Measurements from ENCODE around the gene SETDB1. TPM values are rescaled to one million over a fixed set of nuclear protein-coding genes. Genes with fewer than 3 reads are reported as not detected.

The SETDB1 gene
- total and polyA plus RNA-seq, 2 experiments from 2014 or later: 12.9 to 33.7 TPM

- Histone ChIP-seq H2AFZ (no peak overlapping the region), H4K20me1 (ENCODE audit: insufficient read depth, poor library complexity, severe bottlenecking) (no peaks in the 10 kb centered on the region), H3K4me3 (no peak overlapping the region), H3K9me3 (ENCODE audit: low read depth) (no peaks in the 10 kb centered on the region), H3K4me1 (ENCODE audit: insufficient read depth) (peaks cover 5% of the 10 kb centered on the region), H3K27me3 (no peaks in the 10 kb centered on the region), H3K27ac (no peak overlapping the region), H3K9me2 (replicated peaks; ENCODE audit: insufficient read depth) (no peaks in the 10 kb centered on the region), H3K79me2 (peaks cover 8% of the 10 kb centered on the region), H3K4me2 (no peak overlapping the region), H3K36me3 (replicated peaks; ENCODE audit: insufficient read depth, low read depth) (no peaks in the 10 kb centered on the region)
- WGBS (ENCODE audit: low lambda C conversion rate, missing lambda C conversion rate): 53% methylated on average over 2 of the region's 2 CpGs
- peak; percentile 69 for TF ChIP-seq CTCF (IDR thresholded peaks at IDR 0.05; ENCODE audit: poor library complexity)
- TF ChIP-seq EZH2 (IDR thresholded peaks at IDR 0.05; ENCODE audit: borderline replicate concordance): no peak
- no peak for TF ChIP-seq EZH2phosphoT487 (IDR thresholded peaks at IDR 0.05; ENCODE audit: low read depth, severe bottlenecking, unreplicated experiment)
- DNase-seq (ENCODE audit: low spot score): peak; percentile 88
These were observed 3.6 kb upstream of the SETDB1 start for GRCh38 chr1:150922519-150922975.

- no peaks in the 10 kb centered on the region for H3K9me3 ChIP-seq (ENCODE audit: low read depth)
- H3K27ac ChIP-seq: no peak overlapping the region
- H3K9me2 ChIP-seq (replicated peaks; ENCODE audit: insufficient read depth): no peaks in the 10 kb centered on the region
- no peak overlapping the region for H3K4me3 ChIP-seq
- WGBS (ENCODE audit: low lambda C conversion rate, missing lambda C conversion rate): 95% methylated on average over 23 of the region's 23 CpGs
- H3K36me3 ChIP-seq (replicated peaks; ENCODE audit: insufficient read depth, low read depth): no peaks in the 10 kb centered on the region
- H3K79me2 ChIP-seq: peaks cover 20% of the 10 kb centered on the region
- H2AFZ ChIP-seq: no peak overlapping the region
- no peaks in the 10 kb centered on the region for H3K27me3 ChIP-seq
- TF ChIP-seq EZH2 (IDR thresholded peaks at IDR 0.05; ENCODE audit: borderline replicate concordance) (no peak), CTCF (IDR thresholded peaks at IDR 0.05; ENCODE audit: poor library complexity) (no peak), EZH2phosphoT487 (IDR thresholded peaks at IDR 0.05; ENCODE audit: low read depth, severe bottlenecking, unreplicated experiment) (no peak)
- peaks cover 5% of the 10 kb centered on the region for H3K4me1 ChIP-seq (ENCODE audit: insufficient read depth)
- no peaks in the 10 kb centered on the region for H4K20me1 ChIP-seq (ENCODE audit: insufficient read depth, poor library complexity, severe bottlenecking)
- H3K4me2 ChIP-seq: no peak overlapping the region
- DNase-seq (ENCODE audit: low spot score): no peak
These were observed 1.1 kb upstream of the SETDB1 start for GRCh38 chr1:150925080-150925479.

GRCh38 chr1:150927624-150928023, 1.5 kb downstream of the SETDB1 start:
- Histone ChIP-seq H3K4me1 (ENCODE audit: insufficient read depth) (peaks cover 5% of the 10 kb centered on the region), H3K27ac (no peak overlapping the region), H3K9me2 (replicated peaks; ENCODE audit: insufficient read depth) (no peaks in the 10 kb centered on the region), H3K36me3 (replicated peaks; ENCODE audit: insufficient read depth, low read depth) (no peaks in the 10 kb centered on the region), H3K4me3 (no peak overlapping the region), H3K27me3 (no peaks in the 10 kb centered on the region), H4K20me1 (ENCODE audit: insufficient read depth, poor library complexity, severe bottlenecking) (no peaks in the 10 kb centered on the region), H3K79me2 (peaks cover 23% of the 10 kb centered on the region), H3K4me2 (no peak overlapping the region), H2AFZ (no peak overlapping the region), H3K9me3 (ENCODE audit: low read depth) (peaks cover 6% of the 10 kb centered on the region)
- DNase-seq (ENCODE audit: low spot score): no peak
- no peak for TF ChIP-seq EZH2 (IDR thresholded peaks at IDR 0.05; ENCODE audit: borderline replicate concordance)
- no peak for TF ChIP-seq EZH2phosphoT487 (IDR thresholded peaks at IDR 0.05; ENCODE audit: low read depth, severe bottlenecking, unreplicated experiment)
- TF ChIP-seq CTCF (IDR thresholded peaks at IDR 0.05; ENCODE audit: poor library complexity): no peak
- 99% methylated on average over 4 of the region's 4 CpGs for WGBS (ENCODE audit: low lambda C conversion rate, missing lambda C conversion rate)

- no peaks in the 10 kb centered on the region for H3K27me3 ChIP-seq
These were observed 2.1 kb downstream of the SETDB1 start for GRCh38 chr1:150928286-150928685.

More at GRCh38 chr1:150928286-150928685, 2.1 kb downstream of the SETDB1 start:
- peaks cover 5% of the 10 kb centered on the region for H3K4me1 ChIP-seq (ENCODE audit: insufficient read depth)
- DNase-seq (ENCODE audit: low spot score): no peak
- no peaks in the 10 kb centered on the region for H3K36me3 ChIP-seq (replicated peaks; ENCODE audit: insufficient read depth, low read depth)
- H3K4me2 ChIP-seq: no peak overlapping the region
- 97% methylated on average over 3 of the region's 3 CpGs for WGBS (ENCODE audit: low lambda C conversion rate, missing lambda C conversion rate)
- H3K4me3 ChIP-seq: no peak overlapping the region
- TF ChIP-seq EZH2phosphoT487 (IDR thresholded peaks at IDR 0.05; ENCODE audit: low read depth, severe bottlenecking, unreplicated experiment) (no peak), EZH2 (IDR thresholded peaks at IDR 0.05; ENCODE audit: borderline replicate concordance) (no peak), CTCF (IDR thresholded peaks at IDR 0.05; ENCODE audit: poor library complexity) (no peak)
- H3K9me3 ChIP-seq (ENCODE audit: low read depth): peaks cover 6% of the 10 kb centered on the region
- H3K27ac ChIP-seq: no peak overlapping the region
- H3K9me2 ChIP-seq (replicated peaks; ENCODE audit: insufficient read depth): no peaks in the 10 kb centered on the region
- peaks cover 23% of the 10 kb centered on the region for H3K79me2 ChIP-seq
- H2AFZ ChIP-seq: no peak overlapping the region
- no peaks in the 10 kb centered on the region for H4K20me1 ChIP-seq (ENCODE audit: insufficient read depth, poor library complexity, severe bottlenecking)
